Keratinocyte (primary cell): ENCODE results near the gene TTC8.

Experiments
- EZH2 ChIP-seq: IDR thresholded peaks from one replicate; pipeline ENCODE4 v1.6.1; 2012; ENCODE audit warnings: inconsistent platforms, mild to moderate bottlenecking, low read length, moderate library complexity
- TF ChIP-seq, protein P1 (sequence below), 3 experiments: IDR thresholded peaks in 1 of 3; conservative IDR thresholded peaks in 1 of 3; optimal IDR thresholded peaks in 1 of 3; 2 replicates in 2 of 3; 3 replicates in 1 of 3; pipeline versions ENCODE3 to v1.5.1; 2011; ENCODE audit warnings: low read length in 3 of 3, mild to moderate bottlenecking in 3 of 3, moderate library complexity in 2 of 3, control low read depth in 1 of 3, inconsistent platforms in 1 of 3; ENCODE audit not compliant: insufficient read depth in 2 of 3; ENCODE audit errors: extremely low read depth in 1 of 3

DNA sequence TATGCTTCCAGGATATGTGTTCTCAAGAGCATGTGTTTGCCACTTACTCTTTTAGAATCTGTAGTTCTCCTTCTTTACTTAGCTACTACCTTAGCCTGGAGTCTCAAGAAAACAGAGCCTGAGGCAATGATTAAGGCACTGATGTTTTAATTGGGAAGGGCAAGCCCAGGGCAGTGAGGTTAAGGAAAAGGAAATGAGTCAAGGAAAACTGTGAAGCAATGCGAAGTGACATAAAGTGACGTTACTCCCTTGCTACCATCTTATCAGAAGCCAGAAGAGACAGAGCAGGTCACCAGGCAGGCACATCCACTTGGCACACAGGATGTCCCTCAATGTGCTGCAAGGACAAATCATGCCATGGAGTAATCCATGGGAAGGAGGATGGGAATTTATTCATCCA lies 20.4 kb upstream of the TTC8 start:
- TF ChIP-seq, protein P1, sequence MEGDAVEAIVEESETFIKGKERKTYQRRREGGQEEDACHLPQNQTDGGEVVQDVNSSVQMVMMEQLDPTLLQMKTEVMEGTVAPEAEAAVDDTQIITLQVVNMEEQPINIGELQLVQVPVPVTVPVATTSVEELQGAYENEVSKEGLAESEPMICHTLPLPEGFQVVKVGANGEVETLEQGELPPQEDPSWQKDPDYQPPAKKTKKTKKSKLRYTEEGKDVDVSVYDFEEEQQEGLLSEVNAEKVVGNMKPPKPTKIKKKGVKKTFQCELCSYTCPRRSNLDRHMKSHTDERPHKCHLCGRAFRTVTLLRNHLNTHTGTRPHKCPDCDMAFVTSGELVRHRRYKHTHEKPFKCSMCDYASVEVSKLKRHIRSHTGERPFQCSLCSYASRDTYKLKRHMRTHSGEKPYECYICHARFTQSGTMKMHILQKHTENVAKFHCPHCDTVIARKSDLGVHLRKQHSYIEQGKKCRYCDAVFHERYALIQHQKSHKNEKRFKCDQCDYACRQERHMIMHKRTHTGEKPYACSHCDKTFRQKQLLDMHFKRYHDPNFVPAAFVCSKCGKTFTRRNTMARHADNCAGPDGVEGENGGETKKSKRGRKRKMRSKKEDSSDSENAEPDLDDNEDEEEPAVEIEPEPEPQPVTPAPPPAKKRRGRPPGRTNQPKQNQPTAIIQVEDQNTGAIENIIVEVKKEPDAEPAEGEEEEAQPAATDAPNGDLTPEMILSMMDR (optimal IDR thresholded peaks at IDR 0.05 in 1 of 3, IDR thresholded peaks at IDR 0.05 in 1 of 3, conservative IDR thresholded peaks at IDR 0.05 in 1 of 3; ENCODE audit: extremely low read depth in 1 of 3, insufficient read depth in 2 of 3, low read length in 3 of 3), result no peak
- TF ChIP-seq EZH2, result no peak
